Measurements from ENCODE around the gene SHLD1.

The SHLD1 gene

GRCh38 chr20:5820738-5821137, 70.5 kb downstream of the SHLD1 start:
- DNase-seq (ENCODE audit: low spot score) = no peak

GRCh38 chr20:5821627-5822215, 71.5 kb downstream of the SHLD1 start:
- DNase-seq (ENCODE audit: low spot score) = no peak

- DNase-seq (ENCODE audit: low spot score) = no peak
Measured at GRCh38 chr20:5822569-5822968, 72.4 kb downstream of the SHLD1 start.

GRCh38 chr20:5825130-5825719, 75.0 kb downstream of the SHLD1 start:
- DNase-seq (ENCODE audit: low spot score) = no peak

- no peak for DNase-seq (ENCODE audit: low spot score)
Measured at GRCh38 chr20:5827098-5827853, 77.1 kb downstream of the SHLD1 start.

GRCh38 chr20:5827861-5828260, 77.7 kb downstream of the SHLD1 start:
- DNase-seq (ENCODE audit: low spot score) = no peak

GRCh38 chr20:5829241-5829809, 79.1 kb downstream of the SHLD1 start:
- no peak for DNase-seq (ENCODE audit: low spot score)

- DNase-seq (ENCODE audit: low spot score) = no peak
Measured at GRCh38 chr20:5831539-5832237, 81.5 kb downstream of the SHLD1 start.

- no peak for DNase-seq (ENCODE audit: low spot score)
Measured at GRCh38 chr20:5833309-5833941, 83.2 kb downstream of the SHLD1 start.

- no peak for DNase-seq (ENCODE audit: low spot score)
Measured at GRCh38 chr20:5834436-5835005, 84.3 kb downstream of the SHLD1 start.

- no peak for DNase-seq (ENCODE audit: low spot score)
Measured at GRCh38 chr20:5835321-5835821, 85.2 kb downstream of the SHLD1 start.

GRCh38 chr20:5835871-5836270, 85.7 kb downstream of the SHLD1 start:
- DNase-seq (ENCODE audit: low spot score) = no peak

GRCh38 chr20:5836569-5836968, 86.4 kb downstream of the SHLD1 start:
- no peak for DNase-seq (ENCODE audit: low spot score)

- DNase-seq (ENCODE audit: low spot score) = no peak
Measured at GRCh38 chr20:5840411-5841002, 90.3 kb downstream of the SHLD1 start.

GRCh38 chr20:5841522-5841921, 91.3 kb downstream of the SHLD1 start:
- DNase-seq (ENCODE audit: low spot score) = no peak

- no peak for DNase-seq (ENCODE audit: low spot score)
Measured at GRCh38 chr20:5842465-5842864, 92.3 kb downstream of the SHLD1 start.

- no peak for DNase-seq (ENCODE audit: low spot score)
Measured at GRCh38 chr20:5843054-5843592, 92.9 kb downstream of the SHLD1 start.

GRCh38 chr20:5844063-5844681, 94.0 kb downstream of the SHLD1 start:
- DNase-seq (ENCODE audit: low spot score) = peak; percentile 93

- no peak for DNase-seq (ENCODE audit: low spot score)
Measured at GRCh38 chr20:5845681-5846615, 95.7 kb downstream of the SHLD1 start.

Measured in SW480 (cell line).